Adrenal gland (tissue), 5 donors: Measurements from ENCODE around the gene PELI3.

Source experiments
- CTCF ChIP-seq, 6 experiments: fragments of 450-650 bp in 4 of 6; fragments of 200-600 bp in 2 of 6; sonication (generic) in 1 of 6; IDR thresholded peaks; 1 replicate in 5 of 6; 2 replicates in 1 of 6; pipeline versions ENCODE4 v1.5.1 to v1.8.0; 2016 to 2021; ENCODE audit warnings: antibody characterized with exemption in 6 of 6, mild to moderate bottlenecking in 2 of 6, moderate library complexity in 1 of 6
- POLR2A ChIP-seq, 2 donors: fragments of 450-650 bp; IDR thresholded peaks; one replicate each; pipeline ENCODE4 v1.6.1; 2017; ENCODE audit warnings: antibody characterized with exemption in 2 of 2, mild to moderate bottlenecking in 2 of 2, moderate library complexity in 1 of 2
- donor health status: DM: no; HTN: no; CAD: no.

- no peak for TF ChIP-seq POLR2A (IDR thresholded peaks at IDR 0.05)
- TF ChIP-seq CTCF (IDR thresholded peaks at IDR 0.05), result no peak
Observed at GRCh38 chr11:66523611-66524010, 56.9 kb downstream of the PELI3 start.
